SU-DHL-6 (cell line): ENCODE results near the gene TNFRSF11A.

ENCODE experiments used
- CTCF ChIP-seq: fragments of 200-600 bp; sonication (generic); IDR thresholded peaks from one replicate; pipeline ENCODE4 v1.5.1; 2017; ENCODE audit warnings: antibody characterized with exemption, mild to moderate bottlenecking, low read length, moderate library complexity; ENCODE audit not compliant: insufficient read depth, poor library complexity, severe bottlenecking
- EZH2phosphoT487 ChIP-seq: fragments of 200-600 bp; sonication (generic), shearing (Covaris generic); conservative IDR thresholded peaks from 2 replicates; pipeline ENCODE4 v1.6.1; 2018; ENCODE audit warnings: mild to moderate bottlenecking, antibody characterized with exemption, low read length, moderate library complexity, mixed read lengths

DNA sequence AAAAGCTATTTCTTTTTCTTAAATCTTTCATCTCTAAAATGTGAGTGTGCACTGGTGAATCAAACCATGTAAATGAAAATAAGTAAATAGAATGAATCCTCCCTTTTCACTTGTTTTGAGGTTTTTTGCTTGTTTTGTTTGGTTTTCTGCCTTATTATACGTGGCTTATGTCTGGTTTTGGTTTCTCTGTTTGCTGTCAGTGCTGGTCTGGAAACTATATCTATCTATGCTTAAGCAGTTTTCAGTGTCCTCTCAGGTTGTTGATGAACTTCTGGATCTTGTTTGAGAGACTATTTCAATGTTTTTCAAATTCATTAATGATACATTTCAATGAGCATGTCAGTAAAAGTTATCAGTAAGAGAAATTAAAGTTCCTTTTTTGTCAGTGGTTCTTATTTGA is 48.1 kb upstream of the TNFRSF11A start:
- TF ChIP-seq CTCF: no peak
- no peak for TF ChIP-seq EZH2phosphoT487
